HG03575 (cell line): Measurements from ENCODE around the gene PRKD1.
"Not testable (repeated sequence)": the region's sequence is repeated elsewhere in the genome, so short reads cannot be mapped to it uniquely, and the experiment has no call there.

Experiments
- ATAC-seq: cut with Tn5 transposase; IDR thresholded peaks from one replicate; pipeline ENCODE4 v1.9.1; 2021; ENCODE audit not compliant: unreplicated experiment, insufficient number of reproducible peaks, low FRiP score; ENCODE audit errors: extremely low read depth

Gene PRKD1

GRCh38 chr14:29846339-29847055, 81.2 kb downstream of the PRKD1 start:
- peak; percentile 66 for ATAC-seq

- no peak for ATAC-seq
Observed at GRCh38 chr14:29843981-29844380, 83.7 kb downstream of the PRKD1 start.

GRCh38 chr14:29842228-29842627, 85.4 kb downstream of the PRKD1 start:
- no peak for ATAC-seq

- not testable (repeated sequence) for ATAC-seq
Observed at GRCh38 chr14:29840369-29840892, 87.2 kb downstream of the PRKD1 start.

GRCh38 chr14:29839691-29840090, 88.0 kb downstream of the PRKD1 start:
- ATAC-seq, result not testable (repeated sequence)

GRCh38 chr14:29838752-29839151, 88.9 kb downstream of the PRKD1 start:
- ATAC-seq, result no peak

- no peak for ATAC-seq
Observed at GRCh38 chr14:29836395-29836794, 91.3 kb downstream of the PRKD1 start.

- no peak for ATAC-seq
Observed at GRCh38 chr14:29832042-29832441, 95.6 kb downstream of the PRKD1 start.

- ATAC-seq, result no peak
Observed at GRCh38 chr14:29829851-29830250, 97.8 kb downstream of the PRKD1 start.

- no peak for ATAC-seq
Observed at GRCh38 chr14:29823816-29824215, 103.8 kb downstream of the PRKD1 start.

GRCh38 chr14:29822430-29822709, 105.3 kb downstream of the PRKD1 start:
- no peak for ATAC-seq

- no peak for ATAC-seq
Observed at GRCh38 chr14:29821661-29822429, 105.8 kb downstream of the PRKD1 start.

- ATAC-seq, result no peak
Observed at GRCh38 chr14:29821242-29821641, 106.4 kb downstream of the PRKD1 start.

- no peak for ATAC-seq
Observed at GRCh38 chr14:29820785-29821184, 106.9 kb downstream of the PRKD1 start.

- ATAC-seq, result no peak
Observed at GRCh38 chr14:29817767-29818405, 109.8 kb downstream of the PRKD1 start.

- ATAC-seq, result no peak
Observed at GRCh38 chr14:29815016-29815674, 112.5 kb downstream of the PRKD1 start.

- no peak for ATAC-seq
Observed at GRCh38 chr14:29814156-29815015, 113.3 kb downstream of the PRKD1 start.

- ATAC-seq, result no peak
Observed at GRCh38 chr14:29810682-29811081, 117.0 kb downstream of the PRKD1 start.

GRCh38 chr14:29810064-29810463, 117.6 kb downstream of the PRKD1 start:
- no peak for ATAC-seq
